ENCODE results near the gene NRF1. TPM values are rescaled to one million over a fixed set of nuclear protein-coding genes. Genes with fewer than 3 reads are reported as not detected.

The NRF1 gene
- total RNA-seq, 2 donors from 2014 or later, result 22.9 to 26.4 TPM

GRCh38 chr7:129605960-129606614 lies 5.4 kb upstream of the NRF1 start:
- no peak for TF ChIP-seq CTCF (conservative IDR thresholded peaks at IDR 0.05)
- no peak overlapping the region for H3K27ac Mint-ChIP-seq
- 92 to 93% methylated on average over 6 of the region's 6 CpGs for WGBS, 2 experiments (ENCODE audit: insufficient coverage in 1 of 2, insufficient read length in 1 of 2)
- Histone ChIP-seq H3K36me3 (ENCODE audit: control insufficient read depth, insufficient read depth, low read length) (peaks cover 20% of the 10 kb centered on the region), H3K4me1 (ENCODE audit: control insufficient read depth, insufficient read depth, low read length) (no peaks in the 10 kb centered on the region), H3K27ac (ENCODE audit: low read depth, low read length) (no peak overlapping the region), H3K9ac (ENCODE audit: extremely low read depth, low read length, poor library complexity, severe bottlenecking) (no peak overlapping the region), H3K27me3 (ENCODE audit: control insufficient read depth, insufficient read depth, low read length, poor library complexity, severe bottlenecking) (no peaks in the 10 kb centered on the region), H3K4me3 (ENCODE audit: low read length) (no peak overlapping the region), H3K9me3 (ENCODE audit: control insufficient read depth, low read length) (no peaks in the 10 kb centered on the region)
- no peaks in the 10 kb centered on the region for H3K27me3 Mint-ChIP-seq (ENCODE audit: insufficient read depth)
- H3K36me3 Mint-ChIP-seq (ENCODE audit: low read depth), result peaks cover 15% of the 10 kb centered on the region
- H3K9me3 Mint-ChIP-seq, result no peaks in the 10 kb centered on the region
- H3K4me3 Mint-ChIP-seq, result no peak overlapping the region
- H3K4me1 Mint-ChIP-seq, result peaks cover 3% of the 10 kb centered on the region
- no peak for DNase-seq

- Histone ChIP-seq H3K27me3 (ENCODE audit: control insufficient read depth, insufficient read depth, low read length, poor library complexity, severe bottlenecking) (no peaks in the 10 kb centered on the region), H3K36me3 (ENCODE audit: control insufficient read depth, insufficient read depth, low read length) (peaks cover 20% of the 10 kb centered on the region), H3K9ac (ENCODE audit: extremely low read depth, low read length, poor library complexity, severe bottlenecking) (no peak overlapping the region), H3K9me3 (ENCODE audit: control insufficient read depth, low read length) (no peaks in the 10 kb centered on the region), H3K4me1 (ENCODE audit: control insufficient read depth, insufficient read depth, low read length) (no peaks in the 10 kb centered on the region), H3K27ac (ENCODE audit: low read depth, low read length) (no peak overlapping the region), H3K4me3 (ENCODE audit: low read length) (no peak overlapping the region)
- Mint-ChIP-seq H3K9me3 (no peaks in the 10 kb centered on the region), H3K27me3 (ENCODE audit: insufficient read depth) (no peaks in the 10 kb centered on the region), H3K27ac (no peak overlapping the region), H3K4me3 (no peak overlapping the region), H3K36me3 (ENCODE audit: low read depth) (peaks cover 15% of the 10 kb centered on the region), H3K4me1 (peaks cover 3% of the 10 kb centered on the region)
- no peak for TF ChIP-seq CTCF (conservative IDR thresholded peaks at IDR 0.05)
- WGBS, 2 experiments (ENCODE audit: insufficient coverage in 1 of 2, insufficient read length in 1 of 2), result 94 to 96% methylated on average over 5 to 7 of the region's 7 CpGs
- DNase-seq, result no peak
Measured at GRCh38 chr7:129606803-129607202, 4.7 kb upstream of the NRF1 start.

- no peak overlapping the region for H3K27ac Mint-ChIP-seq
- no peak overlapping the region for H3K4me3 Mint-ChIP-seq
- Histone ChIP-seq H3K27ac (ENCODE audit: low read depth, low read length) (no peak overlapping the region), H3K4me1 (ENCODE audit: control insufficient read depth, insufficient read depth, low read length) (no peaks in the 10 kb centered on the region), H3K9ac (ENCODE audit: extremely low read depth, low read length, poor library complexity, severe bottlenecking) (no peak overlapping the region), H3K27me3 (ENCODE audit: control insufficient read depth, insufficient read depth, low read length, poor library complexity, severe bottlenecking) (no peaks in the 10 kb centered on the region), H3K9me3 (ENCODE audit: control insufficient read depth, low read length) (no peaks in the 10 kb centered on the region), H3K4me3 (ENCODE audit: low read length) (no peak overlapping the region), H3K36me3 (ENCODE audit: control insufficient read depth, insufficient read depth, low read length) (peaks cover 20% of the 10 kb centered on the region)
- H3K36me3 Mint-ChIP-seq (ENCODE audit: low read depth), result peaks cover 15% of the 10 kb centered on the region
- DNase-seq, result peak; percentile 86
- 56 to 88% methylated on average over 2 to 6 of the region's 7 CpGs for WGBS, 2 experiments (ENCODE audit: insufficient coverage in 1 of 2, insufficient read length in 1 of 2)
- no peaks in the 10 kb centered on the region for H3K9me3 Mint-ChIP-seq
- no peaks in the 10 kb centered on the region for H3K27me3 Mint-ChIP-seq (ENCODE audit: insufficient read depth)
- peak; percentile 88 for TF ChIP-seq CTCF (conservative IDR thresholded peaks at IDR 0.05)
- H3K4me1 Mint-ChIP-seq, result peaks cover 3% of the 10 kb centered on the region
Measured at GRCh38 chr7:129607471-129608120, 3.9 kb upstream of the NRF1 start.

Measured in endodermal cell (in vitro differentiated cells).